GM19239 (cell line): ENCODE results near the gene CDKAL1.
"Not testable (repeated sequence)": the region's sequence is repeated elsewhere in the genome, so short reads cannot be mapped to it uniquely, and the experiment has no call there.

Source experiments
- DNase-seq: peaks from one replicate; pipeline ENCODE4 v3.0.0; 2011; ENCODE audit warnings: low spot score; ENCODE audit not compliant: insufficient read length
- FAIRE-seq: peaks from 2 replicates; lab custom pipeline; 2011; peaks lifted over from hg19 to GRCh38; lab: Jason Lieb, UNC

The CDKAL1 gene

GRCh38 chr6:20892365-20892764 lies 358.1 kb downstream of the CDKAL1 start:
- FAIRE-seq (no peak), DNase-seq (no peak)

DNA sequence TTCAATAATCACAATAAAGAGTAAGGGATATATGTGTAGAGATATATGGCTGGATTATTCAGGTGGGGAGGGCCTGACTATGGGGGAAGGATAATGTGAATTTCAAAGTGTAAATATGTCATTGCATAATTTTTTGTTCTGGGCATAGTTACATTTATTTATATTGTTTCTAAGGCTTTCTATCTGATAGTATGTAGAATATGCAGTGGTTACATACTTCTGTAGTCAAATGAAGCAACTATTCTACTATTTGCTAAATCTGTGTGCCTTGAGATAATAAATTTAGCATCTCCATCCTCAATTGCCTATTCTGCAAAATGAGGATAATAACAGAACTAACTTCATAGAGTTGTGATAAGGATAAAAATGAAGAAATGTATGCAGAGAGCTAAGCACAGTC lies 359.2 kb downstream of the CDKAL1 start:
- FAIRE-seq (no peak), DNase-seq (no peak)

- DNase-seq = no peak
- peak; percentile 91 for FAIRE-seq
Measured at GRCh38 chr6:20900389-20901160, 366.3 kb downstream of the CDKAL1 start.

DNA sequence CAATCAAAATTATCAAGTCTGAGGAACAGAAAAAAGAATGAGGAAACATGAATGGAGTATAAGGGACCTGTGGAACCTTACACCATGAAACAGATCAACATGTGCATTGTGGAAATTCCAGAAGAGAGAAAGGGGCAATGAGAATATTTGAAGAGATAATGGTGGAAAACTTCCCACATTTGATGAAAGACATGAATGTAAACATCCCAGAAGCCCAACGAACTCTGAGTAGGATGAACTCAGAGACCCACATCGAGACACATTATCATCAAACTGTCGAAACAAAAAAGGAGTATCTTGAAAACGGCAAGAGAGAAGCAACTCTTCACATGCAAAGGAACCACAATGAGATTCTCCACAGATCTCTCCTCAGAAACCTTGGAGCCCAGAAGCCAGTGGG lies 371.1 kb downstream of the CDKAL1 start:
- FAIRE-seq (no peak), DNase-seq (no peak)

DNA sequence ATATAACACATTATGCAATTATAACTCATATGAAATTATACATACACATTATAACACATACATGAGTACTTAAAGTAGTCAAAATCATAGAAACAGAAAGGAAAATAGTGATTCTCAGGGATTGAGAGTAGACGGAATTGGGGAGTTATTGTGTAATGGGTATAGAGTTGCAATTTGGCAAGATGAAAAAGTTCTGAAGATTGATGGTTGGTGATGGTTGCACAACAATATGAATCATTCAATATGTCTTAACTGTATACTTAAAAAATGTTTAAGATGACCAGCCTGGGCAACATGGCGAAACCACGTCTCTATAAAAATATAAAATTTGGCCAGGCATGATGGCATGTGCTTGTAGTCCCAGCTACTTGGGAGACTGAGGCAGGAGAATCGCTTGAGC lies 372.7 kb downstream of the CDKAL1 start:
- no peak for FAIRE-seq
- no peak for DNase-seq

DNA sequence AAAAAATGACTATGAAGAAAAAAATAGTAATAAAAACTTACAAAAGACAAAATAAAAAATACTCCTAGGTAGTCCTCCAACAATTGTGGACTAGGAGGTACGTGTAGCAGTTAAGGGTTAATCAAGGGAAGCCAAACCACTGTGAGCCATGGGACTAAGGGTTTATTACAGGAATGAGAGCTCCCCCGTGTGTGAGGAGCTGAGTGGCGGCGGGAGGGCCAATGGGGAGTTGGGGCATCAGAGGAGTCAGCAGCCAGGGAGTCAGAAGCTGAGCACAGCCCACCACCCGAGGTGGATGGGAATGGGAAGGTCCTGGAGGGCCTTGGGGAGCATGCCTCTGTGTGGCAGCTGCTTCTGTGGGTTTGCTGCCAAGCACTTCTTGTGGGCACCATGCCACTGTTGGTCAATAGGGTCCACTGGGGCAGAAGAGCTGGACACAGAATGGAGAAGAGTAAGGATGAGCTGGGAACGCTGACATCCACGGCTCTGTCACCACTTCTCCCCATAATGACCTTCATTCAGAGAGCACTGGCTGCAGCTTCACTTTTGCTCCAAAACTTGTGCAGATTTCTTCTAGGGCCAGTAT lies 373.3 kb downstream of the CDKAL1 start:
- FAIRE-seq (no peak), DNase-seq (no peak)

- DNase-seq (no peak), FAIRE-seq (no peak)
Measured at GRCh38 chr6:20909621-20910020, 375.4 kb downstream of the CDKAL1 start.

GRCh38 chr6:20911712-20912111 lies 377.5 kb downstream of the CDKAL1 start:
- no peak for DNase-seq
- no peak for FAIRE-seq

DNA sequence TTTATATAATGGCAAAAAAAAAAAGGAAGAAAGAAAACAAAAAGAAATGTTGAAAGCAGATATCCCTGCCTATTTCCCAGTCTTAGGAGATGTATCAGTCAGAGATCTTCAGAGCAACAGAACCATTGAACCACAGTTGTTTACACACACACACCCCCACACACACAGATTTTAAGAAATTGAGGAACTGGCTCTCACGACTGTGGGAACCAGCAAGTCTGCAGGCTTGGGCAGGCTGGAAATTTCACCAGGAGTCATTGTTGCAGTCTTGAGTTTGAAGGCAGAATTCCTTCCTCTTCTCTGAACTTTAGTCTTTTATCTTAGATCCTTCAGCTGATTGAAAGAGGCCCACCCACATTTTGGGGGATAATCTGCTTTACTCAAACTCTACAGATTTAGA lies 380.9 kb downstream of the CDKAL1 start:
- FAIRE-seq (no peak), DNase-seq (no peak)

DNA sequence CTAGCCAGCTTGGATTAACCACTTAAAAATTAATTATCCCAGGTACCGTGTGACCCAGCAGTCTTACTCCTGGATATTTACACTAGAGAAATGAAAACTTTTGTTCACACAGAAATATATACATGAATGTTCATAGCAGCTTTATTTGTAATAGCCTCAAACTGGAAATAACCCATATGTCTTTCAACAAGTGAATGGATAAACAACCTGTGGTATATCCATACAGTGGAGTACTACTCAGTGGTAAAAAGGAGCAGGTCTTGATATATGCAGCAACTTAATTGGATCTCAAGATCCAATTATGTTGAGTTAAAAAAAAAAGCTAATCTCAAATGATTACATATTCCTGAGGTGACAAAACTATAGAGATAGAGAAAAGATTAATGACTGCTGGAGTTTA lies 381.4 kb downstream of the CDKAL1 start:
- DNase-seq (no peak), FAIRE-seq (no peak)

GRCh38 chr6:20916086-20916485 lies 381.8 kb downstream of the CDKAL1 start:
- FAIRE-seq (no peak), DNase-seq (no peak)

DNA sequence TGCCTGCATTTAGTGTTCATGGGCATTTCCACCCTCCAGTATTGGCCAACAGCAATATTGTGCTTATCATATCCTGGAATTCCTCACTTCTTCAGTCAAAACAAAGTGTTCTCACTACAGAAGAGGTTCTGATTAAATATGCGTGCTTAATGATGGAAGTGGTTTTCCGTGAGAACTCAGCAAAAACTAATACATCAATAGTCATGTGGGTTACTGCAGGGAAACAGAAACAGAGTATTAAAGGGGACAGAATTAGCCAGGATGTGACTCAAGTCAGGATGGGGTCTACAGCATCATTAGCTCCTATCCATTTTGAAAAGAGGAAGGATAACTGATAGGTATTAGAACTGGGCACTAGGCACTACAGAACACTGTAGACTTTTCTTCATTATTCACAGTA lies 384.6 kb downstream of the CDKAL1 start:
- DNase-seq = no peak
- peak; percentile 70 for FAIRE-seq

DNA sequence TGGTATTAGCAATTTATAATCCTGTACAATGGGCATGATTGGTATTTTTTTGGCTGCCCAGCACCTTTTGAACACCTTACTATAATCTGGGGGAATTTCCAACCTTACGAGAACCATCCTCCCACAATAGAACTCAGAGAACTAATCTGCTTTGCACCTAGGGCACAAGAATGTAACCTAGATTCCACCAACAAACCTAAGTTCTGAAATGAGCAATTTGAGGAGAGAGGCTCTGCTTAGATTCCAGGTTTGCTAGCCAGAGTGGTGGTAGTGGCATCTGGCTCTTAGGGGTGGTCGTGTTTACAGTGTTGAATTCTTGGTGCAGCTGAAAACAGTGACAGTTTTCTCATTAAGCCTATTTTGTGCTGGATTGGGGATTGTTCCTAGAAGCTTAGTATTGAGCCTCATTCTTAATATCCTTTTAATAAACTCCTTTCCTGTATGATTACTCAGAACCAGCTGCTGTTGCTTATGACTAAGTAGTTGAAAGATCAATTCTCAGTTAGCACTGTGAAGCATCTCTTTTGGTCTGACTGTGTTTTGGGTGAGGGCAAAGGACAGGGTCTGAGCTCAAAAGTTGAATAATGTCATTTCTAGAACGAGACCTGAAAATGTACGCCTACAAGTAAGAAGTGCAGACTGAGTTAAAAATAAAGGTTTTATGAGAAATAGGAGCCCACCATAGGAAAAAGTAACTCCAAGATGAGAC lies 385.6 kb downstream of the CDKAL1 start:
- FAIRE-seq (peak; percentile 14), DNase-seq (no peak)

DNA sequence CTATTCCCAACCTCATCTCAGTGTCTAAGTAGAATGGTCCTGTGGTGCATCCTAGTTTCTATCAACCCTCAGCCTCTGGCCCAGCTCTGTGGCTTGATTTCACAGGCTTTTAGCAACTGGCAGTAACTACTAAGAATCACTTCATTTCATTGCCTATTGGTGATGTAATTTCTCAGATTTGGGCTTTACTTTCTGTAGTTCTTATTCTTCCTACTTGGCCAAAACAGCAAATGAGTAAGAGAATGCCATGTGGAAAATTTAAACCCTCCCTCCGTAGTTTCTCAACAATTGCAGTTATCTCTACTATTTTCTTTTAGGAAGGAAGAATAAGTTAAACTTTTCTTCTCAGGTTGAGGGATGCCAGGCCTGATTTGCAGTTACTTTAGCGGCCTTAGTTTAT lies 387.3 kb downstream of the CDKAL1 start:
- DNase-seq = no peak
- FAIRE-seq = no peak

DNA sequence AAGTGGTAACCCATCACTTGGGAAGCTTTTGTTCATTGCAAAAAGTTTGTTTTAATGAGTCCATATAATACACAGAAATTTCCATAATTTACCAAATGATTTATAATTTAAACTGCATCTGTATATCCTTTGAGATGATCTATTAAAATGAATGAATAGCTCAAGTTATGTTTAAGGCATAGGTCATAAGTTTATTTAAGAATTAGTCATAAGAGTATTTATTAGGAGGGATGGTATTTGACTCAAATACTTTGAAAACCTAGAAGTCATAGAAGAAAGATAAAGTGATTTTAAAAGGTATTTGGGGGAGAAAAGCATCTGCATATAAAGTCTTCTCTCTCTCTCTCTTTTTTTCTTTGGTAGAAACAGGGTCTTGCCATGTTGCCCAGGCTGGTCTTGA lies 388.5 kb downstream of the CDKAL1 start:
- FAIRE-seq = no peak
- no peak for DNase-seq

GRCh38 chr6:20924094-20924493 lies 389.8 kb downstream of the CDKAL1 start:
- not testable (repeated sequence) for DNase-seq
- peak; percentile 87 for FAIRE-seq

DNA sequence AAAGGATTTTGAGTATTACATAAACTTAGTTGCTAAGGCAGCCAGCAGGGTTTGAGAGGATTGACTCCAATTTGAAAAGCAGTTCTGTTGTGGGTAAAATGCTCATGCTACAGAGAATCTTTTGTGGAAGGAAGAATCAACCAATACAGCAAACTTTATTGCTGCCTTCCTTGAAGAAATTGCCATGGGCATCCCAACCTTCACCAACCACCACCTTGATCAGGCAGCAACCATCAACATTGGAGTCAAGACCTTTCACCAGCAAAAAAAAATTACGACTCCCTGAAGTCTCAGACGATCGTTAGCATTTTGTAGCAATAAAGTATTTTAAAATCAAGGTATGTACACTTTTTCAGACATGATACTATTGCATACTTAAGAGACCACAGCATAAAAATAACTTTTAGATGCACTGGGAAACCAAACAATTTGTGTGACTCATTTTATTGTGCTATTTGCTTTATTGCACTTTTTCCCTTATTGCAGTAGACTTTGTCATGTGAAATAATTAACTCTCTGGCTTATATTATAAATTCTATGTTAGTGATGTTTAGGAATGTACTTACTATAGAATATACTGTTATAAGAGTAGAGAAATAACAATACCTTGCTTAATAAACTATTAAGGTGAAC lies 390.8 kb downstream of the CDKAL1 start:
- FAIRE-seq (no peak), DNase-seq (no peak)

- FAIRE-seq = no peak
Measured at GRCh38 chr6:20927130-20927860, 393.0 kb downstream of the CDKAL1 start.

GRCh38 chr6:20929283-20929682 lies 395.0 kb downstream of the CDKAL1 start:
- FAIRE-seq (no peak), DNase-seq (no peak)

More at GRCh38 chr6:20927130-20927860, 393.0 kb downstream of the CDKAL1 start:
- DNase-seq = no peak

- FAIRE-seq (no peak), DNase-seq (no peak)
Measured at GRCh38 chr6:20931093-20931492, 396.8 kb downstream of the CDKAL1 start.
